Neural cell (in vitro differentiated cells): ENCODE data around the gene PDE4D.

ENCODE experiments used
- CTCF ChIP-seq: fragments of 450-650 bp; IDR thresholded peaks from 2 replicates; pipeline ENCODE4 v1.5.1; 2014; ENCODE audit warnings: antibody characterized with exemption, mild to moderate bottlenecking, moderate library complexity; ENCODE audit not compliant: poor library complexity, severe bottlenecking
- EP300 ChIP-seq: fragments of 450-650 bp; conservative IDR thresholded peaks from 2 replicates; pipeline ENCODE4 v1.6.1; 2014; ENCODE audit warnings: antibody characterized with exemption, mild to moderate bottlenecking, moderate library complexity; ENCODE audit not compliant: poor library complexity, severe bottlenecking
- EZH2 ChIP-seq: fragments of 200-600, 300-800 bp; shearing (Covaris generic), sonication (generic); IDR thresholded peaks from 2 replicates; pipeline ENCODE4 v1.6.1; 2014; ENCODE audit warnings: antibody characterized with exemption, low read length, borderline replicate concordance, mild to moderate bottlenecking; ENCODE audit not compliant: insufficient read depth, poor library complexity, severe bottlenecking
- POLR2AphosphoS5 ChIP-seq: IDR thresholded peaks from 2 replicates; pipeline ENCODE4 v1.6.1; 2012
- SMC3 ChIP-seq: fragments of 450-650 bp; conservative IDR thresholded peaks from 2 replicates; pipeline ENCODE4 v1.6.1; 2014; ENCODE audit warnings: antibody characterized with exemption, mild to moderate bottlenecking, moderate library complexity; ENCODE audit not compliant: poor library complexity
- TAF1 ChIP-seq: IDR thresholded peaks from 2 replicates; pipeline ENCODE4 v1.6.1; 2012; ENCODE audit warnings: low read depth
- TF ChIP-seq, protein P1 (sequence below): IDR thresholded peaks from 2 replicates; pipeline ENCODE4 v1.6.1; 2012; ENCODE audit warnings: borderline replicate concordance

DNA sequence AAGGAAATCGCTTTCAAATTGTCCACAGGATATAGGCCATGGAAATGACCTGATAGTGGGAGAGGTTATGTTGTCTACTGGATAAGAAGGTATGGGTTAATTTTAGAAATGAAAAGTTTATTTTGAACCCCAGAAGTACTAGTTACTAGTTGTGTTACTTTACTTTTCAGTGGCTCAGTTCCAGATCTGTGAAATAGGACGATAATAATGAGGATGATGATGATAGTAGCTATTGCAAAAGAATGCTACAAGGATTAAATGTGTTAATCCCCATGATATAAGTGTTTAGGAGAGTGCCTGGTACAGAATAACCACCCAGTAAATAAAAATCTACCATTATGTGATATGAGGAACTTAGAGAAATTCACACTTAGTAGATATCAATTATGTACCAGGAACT, 120.8 kb downstream of the PDE4D start:
- TF ChIP-seq EP300 (no peak), CTCF (no peak), EZH2 (no peak), TAF1 (no peak), POLR2AphosphoS5 (no peak), SMC3 (no peak)
- TF ChIP-seq, protein P1, sequence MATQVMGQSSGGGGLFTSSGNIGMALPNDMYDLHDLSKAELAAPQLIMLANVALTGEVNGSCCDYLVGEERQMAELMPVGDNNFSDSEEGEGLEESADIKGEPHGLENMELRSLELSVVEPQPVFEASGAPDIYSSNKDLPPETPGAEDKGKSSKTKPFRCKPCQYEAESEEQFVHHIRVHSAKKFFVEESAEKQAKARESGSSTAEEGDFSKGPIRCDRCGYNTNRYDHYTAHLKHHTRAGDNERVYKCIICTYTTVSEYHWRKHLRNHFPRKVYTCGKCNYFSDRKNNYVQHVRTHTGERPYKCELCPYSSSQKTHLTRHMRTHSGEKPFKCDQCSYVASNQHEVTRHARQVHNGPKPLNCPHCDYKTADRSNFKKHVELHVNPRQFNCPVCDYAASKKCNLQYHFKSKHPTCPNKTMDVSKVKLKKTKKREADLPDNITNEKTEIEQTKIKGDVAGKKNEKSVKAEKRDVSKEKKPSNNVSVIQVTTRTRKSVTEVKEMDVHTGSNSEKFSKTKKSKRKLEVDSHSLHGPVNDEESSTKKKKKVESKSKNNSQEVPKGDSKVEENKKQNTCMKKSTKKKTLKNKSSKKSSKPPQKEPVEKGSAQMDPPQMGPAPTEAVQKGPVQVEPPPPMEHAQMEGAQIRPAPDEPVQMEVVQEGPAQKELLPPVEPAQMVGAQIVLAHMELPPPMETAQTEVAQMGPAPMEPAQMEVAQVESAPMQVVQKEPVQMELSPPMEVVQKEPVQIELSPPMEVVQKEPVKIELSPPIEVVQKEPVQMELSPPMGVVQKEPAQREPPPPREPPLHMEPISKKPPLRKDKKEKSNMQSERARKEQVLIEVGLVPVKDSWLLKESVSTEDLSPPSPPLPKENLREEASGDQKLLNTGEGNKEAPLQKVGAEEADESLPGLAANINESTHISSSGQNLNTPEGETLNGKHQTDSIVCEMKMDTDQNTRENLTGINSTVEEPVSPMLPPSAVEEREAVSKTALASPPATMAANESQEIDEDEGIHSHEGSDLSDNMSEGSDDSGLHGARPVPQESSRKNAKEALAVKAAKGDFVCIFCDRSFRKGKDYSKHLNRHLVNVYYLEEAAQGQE = no peak
